Cardiac fibroblast (primary cell): ENCODE measurements around the gene POLE3.
"Not testable (repeated sequence)": the region's sequence is repeated elsewhere in the genome, so short reads cannot be mapped to it uniquely, and the experiment has no call there.

Source experiments
- DNase-seq, 2 donors: peaks; one replicate each; pipeline versions ENCODE4 v3.0.0 to v3.0.0-alpha.2; 2010; ENCODE audit warnings: low read depth in 2 of 2
- H3K4me3 ChIP-seq, 2 donors: replicated peaks in 1 of 2; 1 replicate in 1 of 2; 2 replicates in 1 of 2; pipeline ENCODE4 v1.5.1; 2011; ENCODE audit warnings: low read depth in 2 of 2, low read length in 2 of 2, mild to moderate bottlenecking in 2 of 2, moderate library complexity in 1 of 2
- TF ChIP-seq, protein P1 (sequence below): IDR thresholded peaks from one replicate; pipeline ENCODE4 v1.5.1; 2011; ENCODE audit warnings: low read depth, mild to moderate bottlenecking, low read length, inconsistent platforms

The POLE3 gene

DNA sequence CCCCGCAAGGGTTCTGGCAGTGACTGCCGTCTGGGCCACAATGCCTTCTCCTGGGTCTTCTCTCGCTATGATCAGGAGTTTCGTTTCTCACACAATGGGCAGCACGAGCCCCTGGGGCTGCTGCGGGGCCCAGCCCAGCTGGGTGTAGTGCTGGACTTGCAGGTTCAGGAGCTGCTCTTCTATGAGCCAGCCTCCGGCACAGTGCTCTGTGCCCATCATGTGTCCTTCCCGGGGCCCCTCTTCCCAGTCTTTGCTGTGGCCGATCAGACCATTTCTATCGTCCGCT is 40.7 kb downstream of the POLE3 start:
- TF ChIP-seq, protein P1, sequence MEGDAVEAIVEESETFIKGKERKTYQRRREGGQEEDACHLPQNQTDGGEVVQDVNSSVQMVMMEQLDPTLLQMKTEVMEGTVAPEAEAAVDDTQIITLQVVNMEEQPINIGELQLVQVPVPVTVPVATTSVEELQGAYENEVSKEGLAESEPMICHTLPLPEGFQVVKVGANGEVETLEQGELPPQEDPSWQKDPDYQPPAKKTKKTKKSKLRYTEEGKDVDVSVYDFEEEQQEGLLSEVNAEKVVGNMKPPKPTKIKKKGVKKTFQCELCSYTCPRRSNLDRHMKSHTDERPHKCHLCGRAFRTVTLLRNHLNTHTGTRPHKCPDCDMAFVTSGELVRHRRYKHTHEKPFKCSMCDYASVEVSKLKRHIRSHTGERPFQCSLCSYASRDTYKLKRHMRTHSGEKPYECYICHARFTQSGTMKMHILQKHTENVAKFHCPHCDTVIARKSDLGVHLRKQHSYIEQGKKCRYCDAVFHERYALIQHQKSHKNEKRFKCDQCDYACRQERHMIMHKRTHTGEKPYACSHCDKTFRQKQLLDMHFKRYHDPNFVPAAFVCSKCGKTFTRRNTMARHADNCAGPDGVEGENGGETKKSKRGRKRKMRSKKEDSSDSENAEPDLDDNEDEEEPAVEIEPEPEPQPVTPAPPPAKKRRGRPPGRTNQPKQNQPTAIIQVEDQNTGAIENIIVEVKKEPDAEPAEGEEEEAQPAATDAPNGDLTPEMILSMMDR, result no peak
- no peak overlapping the region for H3K4me3 ChIP-seq
- DNase-seq, result no peak

DNA sequence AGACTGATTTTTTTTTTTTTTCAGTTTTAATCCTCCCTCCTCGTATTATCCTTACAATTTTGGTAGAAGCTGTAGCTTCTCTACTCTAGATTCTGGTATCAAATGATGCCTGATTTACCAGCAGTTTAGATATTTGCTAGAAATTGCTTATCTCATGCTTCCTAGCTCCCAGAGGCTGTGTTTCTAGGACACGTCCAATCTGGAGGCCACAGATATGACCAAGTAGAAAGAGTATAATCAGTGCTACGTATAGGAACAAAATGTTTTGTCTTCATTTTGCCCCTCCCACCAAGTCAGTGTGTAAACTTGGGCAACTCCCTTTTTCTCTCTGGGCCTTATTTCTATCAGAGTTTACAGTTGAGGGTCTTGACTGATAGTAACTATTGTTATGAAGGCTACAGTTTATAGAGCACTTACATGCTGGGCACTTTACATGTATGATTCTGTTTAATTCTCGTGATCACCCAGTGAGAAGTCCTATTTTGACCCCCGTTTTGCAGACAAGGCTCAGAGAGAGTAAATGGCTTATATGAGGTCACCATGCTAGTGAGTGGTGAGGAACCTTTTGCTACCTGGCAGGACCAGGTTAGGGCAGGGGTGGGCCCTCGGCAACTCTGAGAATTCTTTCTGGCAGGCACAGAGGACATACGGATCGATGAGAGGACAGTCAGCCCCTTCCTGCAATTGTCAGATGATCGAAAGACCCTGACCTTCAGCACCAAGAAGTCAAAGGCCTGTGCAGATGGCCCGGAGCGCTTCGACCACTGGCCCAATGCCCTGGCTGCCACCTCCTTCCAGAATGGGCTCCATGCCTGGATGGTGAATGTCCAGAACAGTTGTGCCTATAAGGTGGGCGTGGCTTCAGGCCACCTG is 41.3 kb downstream of the POLE3 start:
- TF ChIP-seq, protein P1, result no peak
- DNase-seq, result no peak
- no peak overlapping the region for H3K4me3 ChIP-seq

DNA sequence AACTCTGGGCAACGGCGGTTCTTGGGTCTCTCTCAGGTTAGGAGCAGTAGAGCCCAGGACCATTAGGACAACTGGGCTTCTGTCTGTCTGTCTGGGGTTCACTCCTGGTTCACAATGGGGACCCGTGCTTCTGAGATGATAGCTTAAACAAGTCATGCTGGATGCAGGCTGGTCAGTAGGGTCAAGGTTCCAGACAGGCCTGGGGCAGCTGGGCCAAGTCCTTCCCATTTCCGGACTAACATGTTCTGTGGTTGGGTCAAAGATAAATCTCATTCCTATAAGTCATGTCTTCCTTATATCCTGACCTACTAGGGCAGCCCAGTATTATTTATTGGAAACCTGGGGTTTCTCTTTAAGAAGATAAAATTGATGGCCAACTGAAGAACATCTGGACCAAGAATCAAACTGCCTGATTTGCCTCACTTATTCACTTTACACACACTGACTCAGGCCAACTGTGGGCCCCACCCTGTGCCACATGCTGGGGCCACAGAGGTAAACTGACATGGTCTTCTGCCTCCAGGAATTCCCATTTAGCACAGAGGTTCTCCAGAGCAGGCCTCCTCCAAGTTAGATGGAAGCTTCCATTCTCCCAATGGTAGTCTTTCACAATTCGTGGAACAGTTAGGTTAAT is 42.0 kb downstream of the POLE3 start:
- no peak overlapping the region for H3K4me3 ChIP-seq
- DNase-seq, result no peak
- TF ChIP-seq, protein P1, result no peak

DNA sequence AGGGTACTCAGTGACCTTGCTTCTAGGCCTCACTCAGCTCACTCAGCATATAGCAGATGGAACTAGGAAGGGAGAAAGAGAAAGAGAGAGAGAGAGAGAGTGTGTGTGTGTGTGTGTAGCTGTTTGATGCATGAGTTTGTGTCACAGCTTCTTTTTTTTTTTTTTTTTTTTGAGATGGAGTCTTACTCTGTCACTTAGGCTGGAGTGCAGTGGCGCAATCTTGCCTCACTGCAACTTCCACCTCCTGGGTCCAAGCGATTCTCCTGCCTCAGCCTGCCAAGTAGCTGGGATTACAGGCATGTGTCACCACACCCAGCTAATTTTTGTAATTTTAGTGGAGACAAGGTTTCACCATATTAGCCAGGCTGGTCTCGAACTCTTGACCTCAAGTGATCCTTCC is 44.8 kb downstream of the POLE3 start:
- H3K4me3 ChIP-seq, result not testable (repeated sequence)
- DNase-seq, result peak in 1 of 2 donors; percentile 13

DNA sequence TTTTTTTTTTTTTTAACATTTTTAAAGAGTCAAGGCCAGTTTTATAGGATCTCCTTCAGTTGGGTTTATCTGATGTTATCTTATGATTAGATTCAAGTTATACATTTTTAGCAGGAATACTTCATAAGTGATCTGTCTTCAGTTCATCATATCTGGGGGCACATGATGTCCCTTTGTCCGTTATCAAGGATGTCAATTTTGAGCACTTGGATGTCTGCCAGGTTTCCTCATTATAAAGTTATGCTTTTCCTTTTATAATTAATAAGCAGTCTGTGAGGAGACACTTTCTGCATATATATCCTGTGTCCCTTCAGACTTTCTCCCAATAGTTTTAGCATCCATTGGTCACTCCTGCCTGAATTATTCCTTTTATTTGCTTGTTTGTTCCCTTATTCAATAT is 45.5 kb downstream of the POLE3 start:
- no peak overlapping the region for H3K4me3 ChIP-seq
- TF ChIP-seq, protein P1, result no peak
- DNase-seq, result no peak

DNA sequence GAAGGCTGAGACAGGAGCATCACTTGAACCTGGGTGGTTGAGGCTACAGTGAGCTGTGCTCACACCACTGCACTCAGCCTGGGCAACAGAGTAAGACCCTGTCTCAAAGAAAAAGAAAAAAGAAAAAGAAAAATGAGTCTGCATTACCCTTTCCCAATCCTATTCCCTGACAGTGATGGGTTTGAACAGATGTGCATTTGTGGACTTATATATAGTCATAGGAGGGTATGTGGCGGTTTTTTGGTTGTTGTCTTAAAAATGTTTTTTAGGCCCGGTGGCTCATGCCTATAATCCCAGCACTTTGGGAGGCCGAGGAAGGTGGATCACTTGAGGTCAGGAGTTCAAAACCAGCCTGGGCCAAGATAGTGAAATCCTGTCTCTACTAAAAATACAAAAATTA is 47.1 kb downstream of the POLE3 start:
- no peak overlapping the region for H3K4me3 ChIP-seq
- DNase-seq, result no peak
- TF ChIP-seq, protein P1, result no peak

DNA sequence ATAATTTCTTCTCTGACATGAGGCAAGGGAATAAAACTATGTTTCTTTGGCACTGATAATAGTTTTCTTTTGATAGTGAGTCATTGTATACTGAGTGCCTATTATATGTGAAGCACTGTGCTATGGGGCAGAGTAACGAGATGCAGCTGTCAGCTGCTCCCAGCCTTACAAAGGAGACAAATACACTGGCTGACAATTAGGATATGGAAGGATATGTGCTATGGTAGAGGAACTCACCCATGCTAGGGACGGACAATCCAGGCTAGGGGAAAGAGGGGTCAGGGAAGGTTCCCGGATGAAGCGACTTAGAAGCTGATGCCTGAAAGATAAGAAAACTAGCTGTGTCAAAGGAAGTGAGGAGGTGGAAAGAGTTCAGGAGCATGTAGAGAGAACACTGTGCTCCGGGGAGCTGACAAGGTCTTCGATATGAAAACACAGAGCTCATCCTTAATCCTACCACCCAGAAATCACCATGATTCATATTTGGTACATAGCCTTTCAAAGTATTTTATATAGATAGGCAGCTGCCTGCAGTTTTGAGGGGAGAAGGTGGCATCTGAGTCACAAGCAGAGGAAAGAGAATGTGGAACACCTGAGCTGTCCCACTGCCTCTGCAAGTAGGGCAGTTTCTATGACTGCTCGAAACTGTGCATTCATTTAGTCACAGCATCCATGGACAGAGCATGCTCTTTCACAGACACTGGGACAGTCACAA is 49.0 kb downstream of the POLE3 start:
- no peak overlapping the region for H3K4me3 ChIP-seq
- peak; percentile 49 to 63 for DNase-seq

More for the DNA sequence above, 49.0 kb downstream of the POLE3 start:
- TF ChIP-seq, protein P1, result no peak
